Hepatic stellate cell (primary cell): ENCODE data around the gene SCUBE3.
A peak's percentile ranks its signal among the peaks of the same experiment; 100 is the strongest.

Experiments used
- DNase-seq: peaks from one replicate; pipeline ENCODE4 v3.0.0; 2011; ENCODE audit warnings: low spot score

The SCUBE3 gene

GRCh38 chr6:35213298-35213791 lies 411 bp upstream of the SCUBE3 start:
- DNase-seq = no peak

- DNase-seq = peak; percentile 78
Observed at GRCh38 chr6:35214869-35215664, 1.3 kb downstream of the SCUBE3 start.

- DNase-seq = no peak
Observed at GRCh38 chr6:35215665-35216411, 2.1 kb downstream of the SCUBE3 start.

GRCh38 chr6:35216412-35216732 lies 2.6 kb downstream of the SCUBE3 start:
- DNase-seq = no peak

- no peak for DNase-seq
Observed at GRCh38 chr6:35216851-35217811, 3.4 kb downstream of the SCUBE3 start.

- DNase-seq = no peak
Observed at GRCh38 chr6:35218021-35218420, 4.3 kb downstream of the SCUBE3 start.

GRCh38 chr6:35218456-35218855 lies 4.7 kb downstream of the SCUBE3 start:
- no peak for DNase-seq

GRCh38 chr6:35219683-35220326 lies 6.0 kb downstream of the SCUBE3 start:
- DNase-seq = no peak

- no peak for DNase-seq
Observed at GRCh38 chr6:35220711-35221110, 7.0 kb downstream of the SCUBE3 start.

- no peak for DNase-seq
Observed at GRCh38 chr6:35223396-35223795, 9.6 kb downstream of the SCUBE3 start.

GRCh38 chr6:35224720-35225119 lies 11.0 kb downstream of the SCUBE3 start:
- no peak for DNase-seq

- DNase-seq = no peak
Observed at GRCh38 chr6:35228481-35228880, 14.7 kb downstream of the SCUBE3 start.

- DNase-seq = no peak
Observed at GRCh38 chr6:35229304-35229703, 15.5 kb downstream of the SCUBE3 start.

GRCh38 chr6:35230498-35230897 lies 16.7 kb downstream of the SCUBE3 start:
- no peak for DNase-seq

- DNase-seq = no peak
Observed at GRCh38 chr6:35230950-35231349, 17.2 kb downstream of the SCUBE3 start.

GRCh38 chr6:35231563-35231962 lies 17.8 kb downstream of the SCUBE3 start:
- DNase-seq = no peak

GRCh38 chr6:35234901-35235300 lies 21.1 kb downstream of the SCUBE3 start:
- no peak for DNase-seq

GRCh38 chr6:35236223-35236622 lies 22.5 kb downstream of the SCUBE3 start:
- no peak for DNase-seq

- no peak for DNase-seq
Observed at GRCh38 chr6:35237476-35237875, 23.7 kb downstream of the SCUBE3 start.

GRCh38 chr6:35238843-35239289 lies 25.1 kb downstream of the SCUBE3 start:
- no peak for DNase-seq

- no peak for DNase-seq
Observed at GRCh38 chr6:35239581-35239980, 25.8 kb downstream of the SCUBE3 start.
